HUES6 (cell line): Measurements from ENCODE around the gene FAHD1.
"Not testable (repeated sequence)": the region's sequence is repeated elsewhere in the genome, so short reads cannot be mapped to it uniquely, and the experiment has no call there.

ENCODE experiments used
- H3K27ac ChIP-seq: 2 replicates; pipeline ENCODE4 v1.7.0; 2013; ENCODE audit warnings: low read depth, mild to moderate bottlenecking, low read length, inconsistent platforms
- H3K27me3 ChIP-seq: 2 replicates; pipeline ENCODE4 v1.6.1; 2013; ENCODE audit warnings: low read length; ENCODE audit not compliant: control insufficient read depth, insufficient read depth
- H3K36me3 ChIP-seq: 2 replicates; pipeline ENCODE4 v1.6.1; 2013; ENCODE audit warnings: low read length; ENCODE audit not compliant: control insufficient read depth, insufficient read depth
- H3K4me1 ChIP-seq: 2 replicates; pipeline ENCODE4 v1.6.1; 2013; ENCODE audit warnings: low read length; ENCODE audit not compliant: control insufficient read depth, insufficient read depth
- H3K4me3 ChIP-seq: 2 replicates; pipeline ENCODE4 v1.5.1; 2013; ENCODE audit warnings: low read depth, low read length
- H3K9ac ChIP-seq: one replicate; pipeline ENCODE4 v1.6.1; 2013; ENCODE audit warnings: mild to moderate bottlenecking, low read length
- H3K9me3 ChIP-seq: 2 replicates; pipeline ENCODE4 v1.6.1; 2013; ENCODE audit warnings: low read depth, low read length; ENCODE audit not compliant: control insufficient read depth, insufficient read depth

The FAHD1 gene

DNA sequence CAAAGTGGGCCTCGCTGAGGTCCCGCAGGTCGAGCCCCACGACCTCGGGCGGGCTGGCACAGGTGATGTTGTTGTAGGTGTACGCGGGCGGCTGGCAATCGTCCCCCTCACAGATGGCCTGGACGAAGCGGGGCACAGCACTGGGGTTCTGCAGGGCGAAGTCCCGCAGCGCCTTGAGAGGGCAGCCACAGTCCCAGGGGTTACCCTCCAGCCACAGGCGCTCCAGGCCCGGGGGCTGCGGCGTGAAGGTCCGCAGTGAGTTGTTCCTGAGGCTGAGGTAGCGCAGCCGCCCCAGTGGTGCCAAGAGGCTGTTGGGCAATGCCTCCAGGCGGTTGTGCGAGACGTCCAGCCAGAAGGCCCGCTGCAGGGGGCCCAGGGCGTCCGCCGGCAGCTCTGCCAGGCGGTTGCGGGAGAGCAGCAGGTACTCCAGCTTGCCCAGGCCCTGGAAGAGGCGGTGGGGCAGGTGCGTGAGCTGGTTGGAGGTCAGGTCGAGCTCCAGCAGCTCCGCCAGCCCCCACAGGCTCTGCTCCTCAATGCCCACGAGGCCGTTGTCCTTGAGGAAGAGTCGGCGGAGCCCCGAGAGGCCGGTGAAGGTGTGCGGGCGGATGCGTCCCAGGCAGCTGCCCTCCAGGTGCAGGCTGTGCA is 36.3 kb upstream of the FAHD1 start:
- Histone ChIP-seq H3K27me3 (no peaks in the 10 kb centered on the region), H3K27ac (no peak overlapping the region; the same call in 1 of the 2 replicates), H3K9me3 (no peaks in the 10 kb centered on the region), H3K9ac (no peak overlapping the region), H3K36me3 (peaks cover 55% of the 10 kb centered on the region), H3K4me1 (no peaks in the 10 kb centered on the region), H3K4me3 (no peak overlapping the region)

DNA sequence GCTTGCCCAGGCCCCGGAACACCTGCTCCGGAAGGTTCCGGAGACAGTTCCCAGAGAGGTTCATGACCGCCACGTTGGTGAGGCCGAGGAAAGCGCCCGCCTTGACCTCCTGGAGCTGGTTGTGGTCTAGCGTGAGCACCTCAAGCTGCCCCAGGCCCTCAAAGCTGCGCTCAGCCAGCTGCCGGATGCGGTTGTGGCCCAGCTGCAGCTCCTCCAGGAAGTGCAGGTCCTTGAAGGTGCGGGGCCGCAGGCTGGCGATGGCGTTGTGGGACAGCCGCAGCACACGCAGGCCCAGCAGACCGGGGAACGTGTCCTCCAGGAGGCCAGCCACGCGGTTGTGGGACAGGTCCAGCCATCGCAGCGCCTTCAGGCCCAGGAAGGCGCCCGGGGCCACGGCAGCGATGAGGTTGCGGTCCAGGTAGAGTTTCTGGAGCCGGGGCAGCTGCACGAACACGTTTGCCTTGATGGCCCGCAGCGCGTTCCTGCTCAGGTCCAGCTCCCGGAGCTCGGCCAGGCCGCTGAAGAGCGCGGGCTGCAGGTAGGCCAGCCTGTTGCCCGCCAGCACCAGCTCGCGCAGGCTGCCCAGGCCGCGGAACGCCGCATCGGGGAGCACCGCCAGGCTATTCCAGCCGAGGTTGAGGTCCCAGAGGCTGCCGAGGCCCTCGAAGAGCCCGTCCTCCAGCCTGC is 35.6 kb upstream of the FAHD1 start:
- no peak overlapping the region for H3K9ac ChIP-seq
- peaks cover 2% of the 10 kb centered on the region for H3K9me3 ChIP-seq
- no peaks in the 10 kb centered on the region for H3K27me3 ChIP-seq
- H3K36me3 ChIP-seq, result peaks cover 49% of the 10 kb centered on the region
- H3K4me1 ChIP-seq, result no peaks in the 10 kb centered on the region
- H3K4me3 ChIP-seq, result no peak overlapping the region
- H3K27ac ChIP-seq, result no peak overlapping the region

DNA sequence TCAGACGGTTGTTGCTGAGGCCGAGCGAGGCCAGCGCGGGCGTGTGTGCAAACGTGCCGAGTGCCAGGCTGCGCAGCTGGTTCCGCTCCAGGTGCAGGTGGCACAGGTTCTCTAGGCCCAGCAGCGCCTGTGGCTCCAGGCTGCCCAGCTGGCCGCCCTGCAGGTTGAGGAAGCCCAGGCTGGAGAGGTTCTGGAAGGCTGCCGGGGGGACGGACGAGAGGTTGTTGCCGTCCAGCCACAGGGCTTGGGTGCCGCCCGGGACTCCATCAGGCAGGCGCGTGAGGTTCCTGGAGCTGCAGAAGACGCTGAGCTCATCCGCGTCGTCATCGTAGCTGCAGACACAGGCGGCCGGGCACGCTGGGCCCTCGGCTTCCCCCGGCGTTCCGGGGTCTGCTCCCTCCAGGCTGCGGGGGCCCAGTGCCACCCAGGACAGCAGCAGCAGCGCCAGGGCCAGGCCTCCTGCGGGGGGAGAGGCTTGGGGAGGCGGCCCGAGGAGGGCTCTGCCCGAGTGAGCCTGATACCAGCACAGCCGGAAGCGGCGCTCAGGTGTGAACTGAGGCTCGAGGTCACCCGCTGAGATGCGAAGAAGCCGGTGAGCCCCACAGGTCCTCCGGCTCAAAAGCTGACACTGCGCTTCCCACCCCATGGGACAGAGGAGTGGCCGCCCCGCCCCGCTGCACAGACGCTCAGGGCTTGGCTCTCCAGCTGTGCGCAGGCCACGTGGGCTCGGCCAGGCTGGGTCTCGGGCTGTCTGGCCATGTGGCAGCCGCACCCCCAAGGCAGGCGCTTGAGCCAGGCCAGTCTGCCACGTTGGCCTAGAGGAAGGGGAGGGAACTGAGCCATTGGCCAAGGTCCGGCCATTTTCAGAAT is 34.8 kb upstream of the FAHD1 start:
- Histone ChIP-seq H3K27ac (no peak overlapping the region), H3K9me3 (peaks cover 6% of the 10 kb centered on the region), H3K4me1 (no peaks in the 10 kb centered on the region), H3K27me3 (no peaks in the 10 kb centered on the region), H3K36me3 (peaks cover 41% of the 10 kb centered on the region), H3K9ac (no peak overlapping the region), H3K4me3 (no peak overlapping the region)

- H3K9me3 ChIP-seq, result peaks cover 15% of the 10 kb centered on the region
- H3K36me3 ChIP-seq, result peaks cover 33% of the 10 kb centered on the region
Observed at GRCh38 chr16:1792836-1793577, 34.0 kb upstream of the FAHD1 start.

DNA sequence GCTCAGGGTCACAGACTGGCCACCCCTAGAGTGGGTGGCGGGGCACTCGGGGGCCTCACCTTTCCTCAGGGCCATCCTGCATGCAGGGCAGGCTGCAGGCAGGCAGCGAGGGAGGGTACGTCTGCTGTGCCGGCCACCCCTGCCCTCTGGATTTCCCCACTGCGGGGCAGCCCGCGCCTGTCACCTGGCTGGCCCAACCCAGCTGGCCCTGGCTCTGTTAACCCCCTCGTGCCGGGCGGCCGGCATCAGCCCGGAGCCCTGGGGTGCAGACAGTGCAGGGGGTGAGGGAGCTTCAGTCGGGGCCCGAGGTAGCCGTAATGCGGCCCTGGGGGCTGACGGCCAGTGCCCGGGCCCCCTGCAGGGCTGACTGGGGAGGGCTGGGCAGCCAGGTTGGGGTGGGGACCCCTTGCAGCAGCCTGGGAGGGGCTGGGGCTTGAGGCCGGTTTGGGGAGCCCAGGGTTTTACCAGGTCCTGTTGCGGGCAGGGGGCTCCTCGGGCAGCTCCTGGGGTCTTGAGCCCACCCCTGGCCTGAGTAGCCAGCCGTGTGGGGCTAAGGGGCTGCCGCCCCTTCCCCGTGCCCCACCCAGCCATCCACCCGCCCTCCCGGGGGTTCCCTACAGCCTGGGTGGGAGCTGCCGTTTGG is 33.3 kb upstream of the FAHD1 start, which contains the start of gene IGFALS:
Gene IGFALS, minus strand, starts transcription at position 128 of the 643 bp plus-strand sequence. Its CDS starts 53 bp downstream, at position 75.
- no peaks in the 10 kb centered on the region for H3K27me3 ChIP-seq
- H3K36me3 ChIP-seq, result peaks cover 26% of the 10 kb centered on the region
- peaks cover 19% of the 10 kb centered on the region for H3K9me3 ChIP-seq
- no peak within 1 kb of the TSS for H3K9ac ChIP-seq
- H3K27ac ChIP-seq, result no peak within 1 kb of the TSS
- H3K4me1 ChIP-seq, result no peaks in the 10 kb centered on the region
- no peak within 1 kb of the TSS for H3K4me3 ChIP-seq

More at GRCh38 chr16:1792836-1793577, 34.0 kb upstream of the FAHD1 start:
- Histone ChIP-seq H3K4me3 (no peak overlapping the region), H3K27ac (no peak overlapping the region), H3K27me3 (no peaks in the 10 kb centered on the region), H3K9ac (no peak overlapping the region), H3K4me1 (no peaks in the 10 kb centered on the region)

DNA sequence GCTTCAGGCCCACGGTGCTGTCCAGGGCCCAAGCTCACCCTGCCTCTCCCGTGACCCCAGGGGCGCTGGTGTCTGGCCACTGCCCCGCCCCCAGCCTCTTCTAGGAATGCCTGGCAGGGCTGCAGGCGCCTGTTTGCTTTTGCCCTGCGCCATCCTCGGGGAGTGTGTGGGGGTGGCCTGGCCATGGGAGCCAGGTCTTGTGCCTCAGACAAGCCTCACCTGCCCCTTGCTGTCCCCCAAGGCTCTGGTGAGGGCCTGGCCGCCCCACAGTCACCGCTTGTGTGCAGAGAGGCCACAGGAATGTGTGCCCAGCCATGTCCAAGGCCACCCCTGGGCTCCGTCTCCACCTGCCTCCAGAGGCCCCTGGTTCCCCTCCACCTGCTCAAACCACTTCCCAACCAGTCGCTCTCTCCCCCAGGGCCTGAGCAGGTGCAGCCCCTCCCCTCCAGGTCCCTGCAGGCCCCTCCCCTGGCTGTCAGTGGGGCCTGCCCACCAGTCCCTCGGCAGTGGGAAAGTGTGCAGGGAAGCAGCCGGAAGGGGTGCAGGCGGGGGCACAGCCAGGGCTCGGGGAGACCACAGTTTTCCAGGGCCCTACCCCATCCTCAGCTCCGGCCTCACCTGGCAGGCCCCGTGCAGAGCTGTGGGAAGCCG is 32.7 kb upstream of the FAHD1 start:
- Histone ChIP-seq H3K9ac (no peak overlapping the region), H3K27ac (no peak overlapping the region), H3K9me3 (peaks cover 25% of the 10 kb centered on the region), H3K4me1 (no peaks in the 10 kb centered on the region), H3K27me3 (no peaks in the 10 kb centered on the region), H3K36me3 (peaks cover 22% of the 10 kb centered on the region), H3K4me3 (no peak overlapping the region)

- Histone ChIP-seq H3K36me3 (peaks cover 16% of the 10 kb centered on the region), H3K27ac (no peak overlapping the region), H3K27me3 (no peaks in the 10 kb centered on the region), H3K9ac (no peak overlapping the region), H3K9me3 (peaks cover 33% of the 10 kb centered on the region), H3K4me1 (no peaks in the 10 kb centered on the region), H3K4me3 (no peak overlapping the region)
Observed at GRCh38 chr16:1794908-1795666, 31.9 kb upstream of the FAHD1 start.

- H3K9ac ChIP-seq, H3K4me1 ChIP-seq, H3K4me3 ChIP-seq, H3K36me3 ChIP-seq, H3K27me3 ChIP-seq, H3K27ac ChIP-seq: not testable (repeated sequence)
- peaks cover 47% of the 10 kb centered on the region for H3K9me3 ChIP-seq
Observed at GRCh38 chr16:1799263-1799662, 27.7 kb upstream of the FAHD1 start.

GRCh38 chr16:1800701-1801100 is 26.3 kb upstream of the FAHD1 start:
- no peak overlapping the region for H3K4me3 ChIP-seq
- H3K27ac ChIP-seq, result no peak overlapping the region
- H3K9ac ChIP-seq, result no peak overlapping the region
- no peaks in the 10 kb centered on the region for H3K27me3 ChIP-seq
- H3K4me1 ChIP-seq, result no peaks in the 10 kb centered on the region
- H3K9me3 ChIP-seq, result peaks cover 47% of the 10 kb centered on the region
- peaks cover 5% of the 10 kb centered on the region; the same call in 1 of the 2 replicates for H3K36me3 ChIP-seq
